Testis (tissue), 3 donors: ENCODE results near the gene BCORL1. TPM values are rescaled to one million over a fixed set of nuclear protein-coding genes. Genes with fewer than 3 reads are reported as not detected.

Source experiments
- DNase-seq: peaks from one replicate; pipeline ENCODE4 v3.0.0-alpha.2; 2019
- H3K27ac ChIP-seq, 2 donors: fragments of 200-600 bp; sonication (generic); one replicate each; pipeline ENCODE4 v1.5.1; 2019
- H3K27me3 ChIP-seq: fragments of 200-600 bp; sonication (generic); one replicate; pipeline ENCODE4 v1.5.1; 2019
- H3K36me3 ChIP-seq: fragments of 200-600 bp; sonication (generic); one replicate; pipeline ENCODE4 v1.5.1; 2017; ENCODE audit warnings: low read depth; ENCODE audit errors: missing control alignments
- H3K4me1 ChIP-seq: fragments of 200-600 bp; sonication (generic); one replicate; pipeline ENCODE4 v1.5.1; 2019
- H3K4me3 ChIP-seq, 2 donors: fragments of 200-600 bp; sonication (generic); one replicate each; pipeline ENCODE4 v1.5.1; 2017 to 2019
- H3K9me3 ChIP-seq: fragments of 200-600 bp; sonication (generic); one replicate; pipeline ENCODE4 v1.5.1; 2017
- POLR2A ChIP-seq: fragments of 450-650 bp; IDR thresholded peaks from one replicate; pipeline ENCODE4 v1.6.1; 2017; ENCODE audit warnings: antibody characterized with exemption, mild to moderate bottlenecking, moderate library complexity
- WGBS, 2 donors: methylation state at CpG; one replicate each; pipeline ENCODE4 v1.1.5; 2018; 5-methylcytosine and 5-hydroxymethylcytosine counted together
- intact Hi-C: fragments of 100-400 bp; cut with DNase I; formaldehyde crosslinking; loops from one replicate; pipeline ENCODE4 v1.15.1; 2023; ENCODE audit warnings: low total_unique reads
- polyA plus RNA-seq: library from polyadenylated mRNA; stranded (reverse); fragments of 350-450 nt; fragmentation: Illumina TruSeq; extraction: RNeasy Lipid Tissue Mini Kit (QIAGEN cat#74804); gene quantifications from one replicate; pipeline ENCODE4 v1.2.3, GENCODE V29; 2014; ENCODE audit warnings: low read depth, low replicate concordance; ENCODE audit not compliant: insufficient read depth
- total RNA-seq, 2 donors: library from RNA; depleted of rRNA; stranded (reverse); fragments of >200 nt; gene quantifications; one replicate each; pipeline ENCODE4 v1.2.3, GENCODE V29; 2016
- TF ChIP-seq, protein P1 (sequence below), 3 experiments: fragments of 450-650 bp in 2 of 3; fragments of 200-600 bp in 1 of 3; sonication (generic) in 1 of 3; IDR thresholded peaks; one replicate each; pipeline ENCODE4 v1.5.1; 2016 to 2019; ENCODE audit warnings: antibody characterized with exemption in 3 of 3, mild to moderate bottlenecking in 2 of 3, moderate library complexity in 1 of 3

The BCORL1 gene
- total and polyA plus RNA-seq, 3 donors from 2014 or later, result 27.7 to 33.1 (median 32.3) TPM

DNA sequence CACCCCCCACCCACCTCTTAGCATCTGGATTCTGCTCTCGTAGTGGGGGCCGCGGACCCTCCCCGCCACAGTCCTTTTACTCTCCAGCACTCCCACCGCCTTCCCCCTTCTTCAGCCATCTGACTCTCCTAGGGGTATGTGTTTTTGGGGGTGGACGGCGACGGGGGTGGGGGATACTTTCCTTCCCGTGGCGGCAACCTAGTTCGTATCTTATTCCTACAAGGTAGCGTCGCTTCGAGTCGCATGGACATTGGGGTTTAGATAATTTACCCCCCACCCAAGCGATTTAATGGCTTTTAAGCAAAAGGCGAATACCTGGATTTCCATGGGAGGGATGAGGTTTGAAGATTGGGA is 1.3 kb upstream of the BCORL1 start:
- Histone ChIP-seq H3K27me3 (no peaks in the 10 kb centered on the region), H3K9me3 (no peaks in the 10 kb centered on the region)
- DNase-seq, result peak; percentile 13

DNA sequence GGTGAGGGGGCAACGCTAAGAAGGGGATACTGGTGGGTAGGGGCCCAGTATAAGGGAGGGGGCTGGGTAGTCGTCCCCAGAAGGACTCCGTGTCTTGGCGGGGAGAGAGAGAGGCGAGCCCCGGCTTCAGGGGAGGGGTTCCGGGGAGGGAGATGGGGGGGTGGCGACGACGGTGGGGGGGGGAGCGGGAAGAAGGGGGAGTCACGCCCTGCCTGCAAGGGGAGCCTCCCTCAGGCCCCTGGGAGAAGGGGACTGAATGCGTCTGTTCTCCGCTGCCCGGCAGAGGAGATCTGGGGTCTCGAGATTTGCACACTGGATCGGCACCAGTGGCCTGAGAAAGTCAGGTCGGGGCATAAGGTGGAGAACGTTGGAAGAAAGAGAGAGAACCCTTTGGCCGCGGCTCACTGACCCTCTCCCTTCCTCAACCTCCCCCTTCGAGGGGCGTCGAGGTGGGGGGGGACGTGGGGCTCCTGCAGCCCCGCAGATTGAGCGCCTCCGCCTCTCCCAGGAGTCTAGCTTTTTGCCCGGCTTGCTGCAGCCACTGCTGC is 609 bp upstream of the BCORL1 start:
- whole genome bisulfite sequencing, 2 donors, result 0 to 2% methylated on average over 9 to 13 of the region's 29 CpGs
- Histone ChIP-seq H3K27me3 (no peaks in the 10 kb centered on the region), H3K36me3 (no peaks in the 10 kb centered on the region), H3K4me3 (no peak overlapping the region), H3K9me3 (no peaks in the 10 kb centered on the region), H3K27ac (no peak overlapping the region), H3K4me1 (no peaks in the 10 kb centered on the region)
- DNase-seq, result no peak
- intact Hi-C loops, result no loop called here
- no peak for TF ChIP-seq POLR2A
- TF ChIP-seq, protein P1, sequence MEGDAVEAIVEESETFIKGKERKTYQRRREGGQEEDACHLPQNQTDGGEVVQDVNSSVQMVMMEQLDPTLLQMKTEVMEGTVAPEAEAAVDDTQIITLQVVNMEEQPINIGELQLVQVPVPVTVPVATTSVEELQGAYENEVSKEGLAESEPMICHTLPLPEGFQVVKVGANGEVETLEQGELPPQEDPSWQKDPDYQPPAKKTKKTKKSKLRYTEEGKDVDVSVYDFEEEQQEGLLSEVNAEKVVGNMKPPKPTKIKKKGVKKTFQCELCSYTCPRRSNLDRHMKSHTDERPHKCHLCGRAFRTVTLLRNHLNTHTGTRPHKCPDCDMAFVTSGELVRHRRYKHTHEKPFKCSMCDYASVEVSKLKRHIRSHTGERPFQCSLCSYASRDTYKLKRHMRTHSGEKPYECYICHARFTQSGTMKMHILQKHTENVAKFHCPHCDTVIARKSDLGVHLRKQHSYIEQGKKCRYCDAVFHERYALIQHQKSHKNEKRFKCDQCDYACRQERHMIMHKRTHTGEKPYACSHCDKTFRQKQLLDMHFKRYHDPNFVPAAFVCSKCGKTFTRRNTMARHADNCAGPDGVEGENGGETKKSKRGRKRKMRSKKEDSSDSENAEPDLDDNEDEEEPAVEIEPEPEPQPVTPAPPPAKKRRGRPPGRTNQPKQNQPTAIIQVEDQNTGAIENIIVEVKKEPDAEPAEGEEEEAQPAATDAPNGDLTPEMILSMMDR (IDR thresholded peaks at IDR 0.05), result no peak

More for the DNA sequence above, 1.3 kb upstream of the BCORL1 start:
- TF ChIP-seq POLR2A, result no peak
- TF ChIP-seq, protein P1 (IDR thresholded peaks at IDR 0.05), result no peak
- Histone ChIP-seq H3K4me3 (peak overlapping the region in 1 of 2 donors; percentile 53), H3K36me3 (no peaks in the 10 kb centered on the region), H3K27ac (peak overlapping the region in 1 of 2 donors; percentile 64), H3K4me1 (no peaks in the 10 kb centered on the region)
- intact Hi-C loops, result no loop called here
- WGBS, 2 donors, result 0 to 2% methylated on average over 2 to 17 of the region's 17 CpGs

DNA sequence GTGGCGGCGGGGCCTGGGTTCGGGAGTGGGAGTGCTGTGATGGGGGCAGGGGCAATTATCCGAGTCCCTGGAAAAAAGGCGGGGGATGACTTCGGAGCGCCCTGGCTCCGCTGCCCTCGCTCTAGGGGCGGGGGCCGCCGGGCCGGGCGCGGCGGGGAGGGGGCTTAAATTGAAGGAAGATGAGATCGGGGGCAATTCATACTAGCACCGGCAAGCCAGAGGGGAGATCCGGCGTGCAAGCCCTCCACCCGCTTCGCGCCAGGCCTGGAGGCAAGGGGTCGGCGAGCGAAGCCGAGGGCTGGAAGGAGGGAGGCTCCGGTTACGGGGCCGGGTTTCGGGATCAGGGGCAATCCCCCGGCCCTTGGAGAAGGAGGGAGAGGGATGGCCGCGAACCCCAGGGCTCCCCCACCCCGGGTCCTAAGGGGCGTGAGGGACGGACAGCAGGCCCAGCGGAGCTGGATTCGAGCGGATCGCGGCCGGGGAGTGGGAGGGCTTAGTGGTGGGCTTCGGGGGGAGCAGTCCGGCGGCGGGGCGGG is 1.2 kb downstream of the BCORL1 start:
- peak; percentile 14 for DNase-seq
- no peak overlapping the region for H3K27ac ChIP-seq
- intact Hi-C loops, result no loop called here
- no peaks in the 10 kb centered on the region for H3K27me3 ChIP-seq
- no peaks in the 10 kb centered on the region for H3K36me3 ChIP-seq
- TF ChIP-seq POLR2A, result no peak
- TF ChIP-seq, protein P1 (IDR thresholded peaks at IDR 0.05), result no peak
- 3% methylated on average over 21 of the region's 48 CpGs; no CpG with 5 or more reads in 1 of the 2 donors for WGBS, 2 donors
- H3K4me1 ChIP-seq, result no peaks in the 10 kb centered on the region
- no peaks in the 10 kb centered on the region for H3K9me3 ChIP-seq
- no peak overlapping the region for H3K4me3 ChIP-seq

DNA sequence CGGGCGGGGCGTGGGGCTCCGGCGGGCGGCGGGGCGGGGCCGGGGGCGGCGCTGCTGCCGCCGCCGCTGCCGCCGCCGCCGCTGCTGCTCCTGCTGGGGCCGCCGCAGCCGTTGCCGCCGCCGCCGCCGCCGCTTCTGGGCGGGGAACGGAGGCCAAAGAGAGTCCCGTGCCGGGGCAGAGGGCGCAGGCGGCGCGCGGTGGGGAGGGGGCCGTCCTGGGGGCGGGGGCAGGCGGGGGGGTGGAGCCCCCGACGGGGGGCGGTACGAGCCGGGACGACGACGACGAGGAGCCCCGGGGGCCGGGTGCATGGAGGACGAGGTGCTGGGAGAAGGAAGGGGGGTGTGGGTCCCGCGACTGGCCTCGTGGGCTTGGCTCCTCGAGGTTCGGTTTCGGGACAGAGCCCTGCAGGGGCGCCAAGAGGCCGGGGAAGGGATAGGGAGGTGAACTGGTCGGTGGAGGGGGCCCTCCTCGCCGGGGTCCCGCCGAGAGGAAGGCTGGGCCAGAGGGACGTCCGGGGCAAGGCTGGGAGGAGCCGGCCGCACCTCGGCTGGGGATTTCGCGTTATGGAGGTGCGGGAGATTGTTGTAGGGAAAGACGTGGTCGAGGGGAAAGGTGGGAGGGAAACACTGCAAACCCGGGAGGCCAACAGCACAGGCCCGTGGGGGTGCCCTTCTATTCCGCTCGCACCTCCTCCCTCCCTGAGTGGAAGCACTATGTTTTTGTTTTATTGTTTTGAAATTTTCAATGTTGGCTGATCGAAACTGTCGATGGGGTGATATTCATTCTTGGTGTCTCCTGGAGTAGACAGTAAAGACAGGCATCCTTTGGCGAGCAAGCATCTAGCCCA is 1.9 kb downstream of the BCORL1 start:
- Histone ChIP-seq H3K4me3 (peak overlapping the region; percentile 44 to 61), H3K4me1 (no peaks in the 10 kb centered on the region), H3K27ac (no peak overlapping the region), H3K9me3 (no peaks in the 10 kb centered on the region), H3K27me3 (no peaks in the 10 kb centered on the region), H3K36me3 (no peaks in the 10 kb centered on the region)
- 3 to 4% methylated on average over 19 to 24 of the region's 81 CpGs for WGBS, 2 donors
- no peak for TF ChIP-seq POLR2A
- TF ChIP-seq, protein P1 (IDR thresholded peaks at IDR 0.05), result no peak
- intact Hi-C loops, result no loop called here
- peak; percentile 17 for DNase-seq
